ENCODE results near the gene KCNJ16.

The KCNJ16 gene

GRCh38 chr17:70100983-70101382 lies 26.0 kb downstream of the KCNJ16 start:
- no peak for DNase-seq

- DNase-seq = no peak
These were observed 27.5 kb downstream of the KCNJ16 start for GRCh38 chr17:70102531-70102930.

- DNase-seq = no peak
These were observed 29.9 kb downstream of the KCNJ16 start for GRCh38 chr17:70104791-70105523.

- DNase-seq = no peak
These were observed 30.6 kb downstream of the KCNJ16 start for GRCh38 chr17:70105641-70106040.

GRCh38 chr17:70106551-70106950 lies 31.5 kb downstream of the KCNJ16 start:
- no peak for DNase-seq

- no peak for DNase-seq
These were observed 32.4 kb downstream of the KCNJ16 start for GRCh38 chr17:70107441-70107840.

- no peak for DNase-seq
These were observed 33.0 kb downstream of the KCNJ16 start for GRCh38 chr17:70107904-70108565.

GRCh38 chr17:70109497-70109896 lies 34.5 kb downstream of the KCNJ16 start:
- no peak for DNase-seq

GRCh38 chr17:70110443-70110880 lies 35.4 kb downstream of the KCNJ16 start:
- DNase-seq = no peak

GRCh38 chr17:70111201-70111600 lies 36.2 kb downstream of the KCNJ16 start:
- no peak for DNase-seq

- DNase-seq = no peak
These were observed 39.4 kb downstream of the KCNJ16 start for GRCh38 chr17:70114405-70114804.

GRCh38 chr17:70115126-70115525 lies 40.1 kb downstream of the KCNJ16 start:
- no peak for DNase-seq

GRCh38 chr17:70116919-70117318 lies 41.9 kb downstream of the KCNJ16 start:
- DNase-seq = no peak

GRCh38 chr17:70119545-70119944 lies 44.5 kb downstream of the KCNJ16 start:
- DNase-seq = no peak

GRCh38 chr17:70119983-70120382 lies 45.0 kb downstream of the KCNJ16 start:
- no peak for DNase-seq

GRCh38 chr17:70120425-70120824 lies 45.4 kb downstream of the KCNJ16 start:
- DNase-seq = no peak

- DNase-seq = no peak
These were observed 46.1 kb downstream of the KCNJ16 start for GRCh38 chr17:70121126-70121525.

- no peak for DNase-seq
These were observed 48.2 kb downstream of the KCNJ16 start for GRCh38 chr17:70123193-70123592.

GRCh38 chr17:70124723-70125122 lies 49.7 kb downstream of the KCNJ16 start:
- DNase-seq = no peak

GRCh38 chr17:70127221-70127873 lies 52.3 kb downstream of the KCNJ16 start:
- DNase-seq = no peak

GRCh38 chr17:70128727-70129238 lies 53.8 kb downstream of the KCNJ16 start:
- DNase-seq = no peak

- DNase-seq = no peak
These were observed 55.3 kb downstream of the KCNJ16 start for GRCh38 chr17:70130289-70130688.

- no peak for DNase-seq
These were observed 57.5 kb downstream of the KCNJ16 start for GRCh38 chr17:70132505-70132904.

GRCh38 chr17:70134042-70134441 lies 59.0 kb downstream of the KCNJ16 start:
- DNase-seq = no peak

Measured in activated CD8-positive, alpha-beta memory T cell treated with anti-CD3 and anti-CD28 coated beads, Interleukin-2, amount 50 U/mL, for 4 hours (primary cell).